Stimulated activated CD4-positive, alpha-beta T cell treated with anti-CD3 and anti-CD28 coated beads, Interleukin-1b, Interleukin-23, amount 100 ng/mL, for 4 hours (primary cell): ENCODE results near the gene THAP4.

Experiments used
- DNase-seq, 2 donors: peaks; one replicate each; pipeline ENCODE4 v3.0.0-alpha.2; 2020; ENCODE audit warnings: low read depth in 2 of 2

THAP4 gene

DNA sequence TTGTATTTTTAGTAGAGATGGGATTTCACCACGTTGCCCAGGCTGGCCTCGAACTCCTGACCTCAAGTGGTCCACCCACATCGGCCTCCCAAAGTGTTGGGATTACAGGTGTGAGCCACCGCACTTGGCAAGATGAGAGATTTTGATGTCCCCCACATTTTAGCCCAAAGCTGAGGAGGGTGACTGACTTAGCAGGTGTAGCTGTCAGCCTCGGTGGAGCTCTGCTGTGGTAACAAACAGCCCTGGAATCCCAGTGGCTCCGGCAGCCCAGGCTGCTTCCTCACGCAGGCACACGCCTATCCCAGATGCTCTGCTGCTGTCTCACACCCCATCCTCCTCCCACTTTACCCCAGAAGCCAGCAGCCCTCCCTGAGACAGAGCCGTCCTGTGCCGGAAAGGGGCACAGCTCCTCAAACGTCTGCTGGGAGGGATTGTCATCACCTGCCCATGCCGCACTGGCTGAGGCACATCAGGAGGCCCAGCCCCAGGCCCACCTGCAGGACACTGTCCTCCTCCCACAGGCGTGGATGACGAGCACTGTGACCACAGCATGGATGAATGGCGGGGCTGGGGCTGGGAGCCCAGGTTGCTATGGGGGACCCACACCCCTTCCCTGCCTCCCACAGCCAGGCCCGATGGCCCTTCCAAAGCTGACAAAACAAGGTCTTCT lies 89.0 kb downstream of the THAP4 start:
- DNase-seq = no peak

- DNase-seq = no peak
These were observed 90.0 kb downstream of the THAP4 start for GRCh38 chr2:241546771-241547498.

DNA sequence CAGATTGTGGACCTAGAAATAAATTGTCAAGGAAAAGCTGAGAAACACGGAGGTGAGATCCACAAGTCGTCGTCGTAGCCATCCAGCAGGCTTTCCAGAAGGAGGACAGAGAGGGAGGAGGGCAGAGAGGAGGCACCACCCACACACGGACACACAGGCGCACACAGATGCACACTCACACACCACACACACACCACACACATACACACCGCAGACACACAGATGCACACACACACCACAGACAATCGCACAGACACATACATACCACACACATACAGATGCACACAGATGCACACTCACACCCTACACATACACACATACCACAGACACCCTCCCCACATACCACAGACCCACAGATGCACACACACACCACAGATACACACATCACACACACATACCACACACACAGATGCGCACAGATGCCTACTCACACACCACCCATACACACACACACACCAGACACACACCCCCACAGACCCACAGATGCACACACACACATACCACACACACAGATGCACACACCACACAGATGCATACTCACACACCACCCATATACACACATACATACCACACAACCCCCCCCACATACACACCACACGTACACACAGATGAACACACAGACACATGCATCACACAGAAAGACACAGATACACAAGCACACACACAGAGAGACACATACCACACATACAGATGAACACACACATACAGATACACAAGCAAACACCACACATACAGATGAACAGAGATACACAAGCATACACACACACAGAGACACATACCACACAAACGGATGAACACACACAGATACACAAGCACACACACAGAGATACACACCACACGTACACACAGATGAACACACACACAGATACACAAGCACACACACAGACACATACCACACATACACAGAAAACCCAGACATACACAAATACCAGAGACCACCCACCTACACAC lies 91.2 kb downstream of the THAP4 start:
- DNase-seq = no peak

DNA sequence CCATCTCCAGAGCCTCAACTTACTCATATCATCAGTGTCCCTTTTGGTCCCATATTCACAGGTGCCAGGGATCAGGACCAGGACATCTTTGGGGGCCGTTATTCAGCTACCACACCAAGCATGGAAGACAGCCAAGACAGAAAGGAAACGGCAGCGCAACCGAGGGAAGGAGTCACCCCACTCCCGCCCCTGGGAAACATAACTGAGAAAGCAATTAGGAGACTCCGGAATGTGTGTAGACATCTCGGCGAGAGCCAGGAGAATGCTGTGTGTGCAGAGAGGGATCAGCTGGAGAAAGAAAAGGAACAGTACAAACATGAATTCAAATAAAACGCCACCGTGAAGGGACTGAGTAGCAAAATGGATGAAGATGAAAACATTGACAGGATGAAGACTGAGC lies 91.9 kb downstream of the THAP4 start:
- no peak for DNase-seq

DNA sequence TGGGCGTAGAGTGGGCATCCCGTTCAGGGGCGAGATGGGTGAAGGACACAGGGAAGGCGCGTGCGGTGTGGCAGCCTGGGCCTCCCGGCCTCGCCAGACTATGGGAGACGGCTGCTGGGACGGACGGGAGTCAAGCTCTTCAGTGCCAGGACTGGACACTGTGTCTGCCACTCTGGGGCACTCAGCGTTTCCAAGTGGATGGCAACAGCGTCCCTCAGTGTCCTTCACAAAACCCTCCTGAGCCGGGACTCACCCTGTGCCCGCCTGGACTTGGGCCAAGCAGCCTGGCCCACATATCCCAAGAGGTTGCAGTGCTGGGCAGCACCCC lies 94.7 kb downstream of the THAP4 start:
- DNase-seq = no peak

- DNase-seq = no peak
These were observed 95.2 kb downstream of the THAP4 start for GRCh38 chr2:241541564-241542277.

DNA sequence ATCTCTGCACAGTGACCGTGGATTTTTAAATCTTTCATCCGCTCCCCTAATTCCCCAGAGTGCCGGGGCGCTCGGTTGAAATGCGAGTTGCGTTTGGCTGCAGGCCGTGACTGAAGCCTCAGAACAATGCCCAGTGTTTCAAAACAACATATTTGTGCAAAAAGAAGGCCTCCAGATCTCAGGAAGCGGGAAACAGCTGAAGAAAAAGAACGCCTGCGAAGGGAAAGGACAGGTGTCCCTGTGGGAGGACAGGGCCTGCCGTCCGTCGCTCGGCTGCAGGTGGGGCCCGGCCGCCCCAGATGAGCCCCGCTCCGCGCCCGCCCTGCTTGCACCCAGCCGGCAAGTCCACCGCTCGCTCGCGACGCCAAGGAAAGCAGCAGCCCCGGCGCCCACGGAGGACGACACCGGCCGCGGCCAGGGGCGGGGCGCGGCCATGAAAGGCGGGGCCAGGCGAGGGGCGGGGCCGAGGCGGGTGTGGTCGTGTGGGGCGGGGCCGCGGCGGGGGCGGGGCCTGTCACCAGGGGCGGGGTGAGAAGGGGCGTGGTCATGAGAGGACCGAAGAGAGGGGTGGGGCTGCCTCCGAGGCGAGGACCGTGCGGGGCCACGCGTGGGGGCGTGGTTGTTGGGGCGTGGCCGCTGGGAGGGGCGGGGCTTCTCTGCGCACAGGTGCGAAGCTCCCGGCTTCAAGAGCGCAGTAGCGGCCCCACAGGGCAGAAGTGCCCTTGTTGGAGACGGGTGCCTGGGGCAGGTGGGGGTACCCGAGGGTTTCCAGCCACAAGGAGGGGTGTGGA lies 96.0 kb downstream of the THAP4 start:
- DNase-seq = peak; percentile 48 to 49

GRCh38 chr2:241540401-241540770 lies 96.6 kb downstream of the THAP4 start:
- no peak for DNase-seq

GRCh38 chr2:241539616-241540374 lies 97.2 kb downstream of the THAP4 start:
- DNase-seq = no peak

GRCh38 chr2:241538838-241539615 lies 97.9 kb downstream of the THAP4 start:
- no peak for DNase-seq

DNA sequence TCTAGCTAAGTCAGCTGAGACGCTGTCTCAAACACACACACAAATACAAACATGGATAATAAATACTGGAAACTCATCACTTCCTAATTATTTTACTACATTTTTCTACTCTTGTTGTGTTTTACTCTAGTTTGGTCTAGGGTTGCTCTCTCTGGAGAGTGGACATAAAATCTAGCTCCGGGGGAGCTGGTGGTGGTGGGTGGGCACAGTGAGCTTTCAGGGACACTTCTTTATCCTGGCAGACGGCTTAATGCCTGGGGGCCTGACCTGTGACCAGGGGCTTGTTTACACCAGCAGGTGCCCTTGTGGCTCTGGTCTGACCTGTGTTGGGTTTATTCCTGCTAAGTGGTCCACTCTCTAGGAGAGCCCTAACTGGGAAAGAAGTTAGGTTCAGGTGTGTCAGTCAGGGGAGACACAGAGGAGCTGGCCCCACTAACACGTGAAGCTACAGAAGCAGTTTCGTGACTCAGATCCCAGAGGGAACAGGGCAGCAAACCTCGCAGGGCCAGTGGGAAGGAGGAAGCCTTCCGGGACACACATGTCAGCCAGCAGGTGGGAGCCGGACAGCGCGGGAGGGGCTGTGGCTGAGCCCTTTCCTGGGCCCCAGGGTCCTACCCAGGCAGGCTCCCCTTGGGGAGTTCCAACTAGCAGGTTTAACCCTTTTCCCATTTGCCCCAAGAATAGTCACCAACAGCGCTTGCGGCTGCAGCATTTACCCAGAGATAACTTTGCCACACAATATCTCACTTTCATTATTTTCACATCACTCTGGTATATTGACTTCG lies 100.9 kb downstream of the THAP4 start:
- no peak for DNase-seq

DNA sequence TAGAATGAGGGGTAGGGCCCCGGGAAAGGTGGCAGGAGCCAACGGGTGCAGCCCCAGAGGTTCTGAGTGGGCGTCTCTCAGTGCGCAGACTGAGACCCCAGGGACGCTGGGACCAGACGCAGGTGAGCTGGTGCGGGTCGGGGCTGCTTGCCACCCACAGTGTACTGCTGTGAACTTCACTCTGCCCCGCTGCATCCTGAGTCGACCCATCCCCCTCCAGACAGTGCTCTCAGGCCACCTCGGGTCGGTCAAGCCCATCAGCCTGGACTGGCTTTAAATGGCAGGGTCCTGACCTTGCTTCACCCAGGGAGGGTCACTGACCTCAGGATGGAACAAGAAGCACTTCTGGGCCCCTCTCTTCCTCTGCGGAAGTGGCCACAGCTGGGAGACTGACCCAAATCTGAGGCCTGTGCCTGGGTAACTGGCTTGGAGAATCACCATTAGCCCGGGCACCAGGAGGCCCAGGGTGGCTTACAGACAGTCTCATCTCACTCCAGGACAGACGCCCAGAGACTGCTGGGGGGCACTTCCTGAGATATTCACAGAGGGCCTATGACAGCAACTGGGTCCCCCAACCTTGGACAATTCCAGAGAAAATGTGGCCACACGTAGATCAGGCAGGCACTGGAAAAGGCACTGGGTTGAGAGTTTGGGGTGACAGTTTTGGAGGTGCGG lies 102.1 kb downstream of the THAP4 start:
- no peak for DNase-seq
